MM.1S (cell line): ENCODE results near the gene FRY.

Source experiments
- EZH2 ChIP-seq: fragments of 300-600 bp; sonication (generic); optimal IDR thresholded peaks from 2 replicates; pipeline ENCODE3; 2017; ENCODE audit warnings: low read depth, mild to moderate bottlenecking, antibody characterized with exemption, low read length, mixed read lengths
- TF ChIP-seq, protein P1 (sequence below): fragments of 300-600 bp; sonication (generic); IDR thresholded peaks from 2 replicates; pipeline ENCODE4 v1.5.1; 2016; ENCODE audit warnings: antibody characterized with exemption, low read length, mixed read lengths

DNA sequence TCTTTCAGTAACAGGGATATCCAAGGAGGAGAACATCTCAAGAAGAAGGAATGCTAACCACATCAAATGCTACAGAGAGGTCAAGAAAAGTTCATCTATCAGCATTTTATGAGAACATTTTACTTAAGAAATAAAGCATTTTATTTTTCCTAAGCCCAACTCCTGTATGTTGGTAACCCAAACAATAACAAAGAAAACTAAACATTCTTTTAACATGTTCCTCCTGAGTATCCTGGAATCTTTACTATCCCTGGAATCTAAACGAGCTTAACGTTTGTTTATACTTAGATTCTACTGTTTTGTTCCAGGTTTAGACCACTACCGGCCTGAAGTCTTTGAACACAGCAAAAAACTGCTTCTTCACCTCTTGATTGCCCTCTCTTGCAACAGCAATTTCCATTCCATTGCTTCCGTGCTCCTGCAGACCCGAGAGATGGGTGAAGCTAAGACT is 193.9 kb downstream of the FRY start:
- TF ChIP-seq, protein P1, sequence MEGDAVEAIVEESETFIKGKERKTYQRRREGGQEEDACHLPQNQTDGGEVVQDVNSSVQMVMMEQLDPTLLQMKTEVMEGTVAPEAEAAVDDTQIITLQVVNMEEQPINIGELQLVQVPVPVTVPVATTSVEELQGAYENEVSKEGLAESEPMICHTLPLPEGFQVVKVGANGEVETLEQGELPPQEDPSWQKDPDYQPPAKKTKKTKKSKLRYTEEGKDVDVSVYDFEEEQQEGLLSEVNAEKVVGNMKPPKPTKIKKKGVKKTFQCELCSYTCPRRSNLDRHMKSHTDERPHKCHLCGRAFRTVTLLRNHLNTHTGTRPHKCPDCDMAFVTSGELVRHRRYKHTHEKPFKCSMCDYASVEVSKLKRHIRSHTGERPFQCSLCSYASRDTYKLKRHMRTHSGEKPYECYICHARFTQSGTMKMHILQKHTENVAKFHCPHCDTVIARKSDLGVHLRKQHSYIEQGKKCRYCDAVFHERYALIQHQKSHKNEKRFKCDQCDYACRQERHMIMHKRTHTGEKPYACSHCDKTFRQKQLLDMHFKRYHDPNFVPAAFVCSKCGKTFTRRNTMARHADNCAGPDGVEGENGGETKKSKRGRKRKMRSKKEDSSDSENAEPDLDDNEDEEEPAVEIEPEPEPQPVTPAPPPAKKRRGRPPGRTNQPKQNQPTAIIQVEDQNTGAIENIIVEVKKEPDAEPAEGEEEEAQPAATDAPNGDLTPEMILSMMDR: no peak
- no peak for TF ChIP-seq EZH2
